ENCODE data around the gene ETS2. TPM values are rescaled to one million over a fixed set of nuclear protein-coding genes. Genes with fewer than 3 reads are reported as not detected.

The ETS2 gene
- total and polyA plus RNA-seq, 2 of the 4 experiments (the other 2 are of a cell fraction), result 21.3 to 21.7 TPM

DNA sequence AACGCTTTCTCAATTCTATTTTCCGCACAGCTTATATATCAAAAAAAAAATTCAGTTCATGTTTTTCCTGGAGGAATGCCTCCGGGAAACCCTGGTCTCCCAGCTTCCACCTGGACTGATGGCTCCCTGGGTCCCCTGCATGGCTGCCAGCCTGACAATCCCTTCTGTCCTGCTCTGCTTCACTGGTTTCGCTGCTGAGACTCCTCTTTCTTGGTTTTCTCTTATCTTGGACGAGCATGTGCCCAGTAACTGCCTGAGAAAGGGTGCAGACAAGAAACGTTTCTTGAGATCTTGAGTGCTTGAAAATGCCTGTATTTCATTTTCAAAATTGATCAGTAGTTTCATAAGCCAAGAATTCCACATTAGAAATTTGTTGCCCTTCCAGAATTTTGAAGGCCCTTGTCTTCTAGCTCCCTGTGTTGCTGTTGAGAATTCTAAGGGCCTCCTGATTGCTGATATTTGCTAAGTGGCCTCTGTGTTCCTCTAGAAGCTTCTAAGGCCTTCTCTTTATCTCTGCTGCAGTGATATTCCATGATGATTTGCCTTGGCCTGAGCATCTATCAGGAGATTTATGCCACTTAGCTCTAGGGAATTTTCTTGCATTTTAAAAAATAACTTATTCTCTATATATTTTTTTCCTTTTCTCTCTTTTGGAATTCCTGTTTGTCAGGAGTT is 44.7 kb downstream of the ETS2 start:
- H3K27ac ChIP-seq (ENCODE audit: insufficient read depth, low read length), result no peak overlapping the region
- in situ Hi-C loops (cut with MboI; ENCODE audit: low sequenced_read_pairs), result no loop called here
- H2AK5ac ChIP-seq (ENCODE audit: low read depth, low read length), result no peak overlapping the region
- H2BK120ac ChIP-seq (ENCODE audit: low read depth, low read length), result no peak overlapping the region
- H2AFZ ChIP-seq (replicated peaks; ENCODE audit: low read length, poor library complexity), result no peak overlapping the region
- no peak overlapping the region for H2BK20ac ChIP-seq (ENCODE audit: low read depth, low read length)
- H3K9ac ChIP-seq (ENCODE audit: low read depth, low read length), result no peak overlapping the region
- ATAC-seq (ENCODE audit: low read depth) (no peak), DNase-seq (no peak)
- H3K23ac ChIP-seq (ENCODE audit: low read depth, low read length), result no peak overlapping the region
- H2BK5ac ChIP-seq (ENCODE audit: low read depth, low read length, poor library complexity, severe bottlenecking), result no peak overlapping the region
- no peak overlapping the region for H3K18ac ChIP-seq (ENCODE audit: low read depth, low read length)
- no peak overlapping the region for H3K56ac ChIP-seq (ENCODE audit: extremely low read depth, insufficient read depth, low read length)
- peaks cover 6% of the 10 kb centered on the region for H3K9me3 ChIP-seq (ENCODE audit: control insufficient read depth, insufficient read depth, low read length)
- no peak overlapping the region for H2AK9ac ChIP-seq (replicated peaks; ENCODE audit: low read depth, low read length, poor library complexity)
- intact Hi-C loops (cut with micrococcal nuclease), result no loop called here
- H4K8ac ChIP-seq (ENCODE audit: low read depth in 2 of 2, low read length in 2 of 2), result no peak overlapping the region
- H3K9me1 ChIP-seq (ENCODE audit: insufficient read depth, low read length), result peaks cover 9% of the 10 kb centered on the region
- TF ChIP-seq MAZ (IDR thresholded peaks at IDR 0.05; ENCODE audit: borderline replicate concordance, low read depth, low read length) (no peak), RFX5 (IDR thresholded peaks at IDR 0.05; ENCODE audit: low read depth, low read length) (no peak), MAFK (IDR thresholded peaks at IDR 0.05; ENCODE audit: low read depth, low read length) (no peak), MXI1 (IDR thresholded peaks at IDR 0.05; ENCODE audit: borderline replicate concordance, low read depth, low read length) (no peak), SMC3 (IDR thresholded peaks at IDR 0.05; ENCODE audit: low read depth, low read length) (no peak), RCOR1 (IDR thresholded peaks at IDR 0.05; ENCODE audit: insufficient replicate concordance, low read length) (no peak), CEBPB (IDR thresholded peaks at IDR 0.05; ENCODE audit: low read depth, low read length) (no peak), FOS (IDR thresholded peaks at IDR 0.05; ENCODE audit: low read depth, low read length) (no peak), CHD1 (IDR thresholded peaks at IDR 0.05; ENCODE audit: low read depth, low read length) (no peak), RAD21 (IDR thresholded peaks at IDR 0.05; ENCODE audit: low read length) (no peak), BHLHE40 (IDR thresholded peaks at IDR 0.05; ENCODE audit: low read depth, low read length) (no peak)
- TF ChIP-seq, protein P1, sequence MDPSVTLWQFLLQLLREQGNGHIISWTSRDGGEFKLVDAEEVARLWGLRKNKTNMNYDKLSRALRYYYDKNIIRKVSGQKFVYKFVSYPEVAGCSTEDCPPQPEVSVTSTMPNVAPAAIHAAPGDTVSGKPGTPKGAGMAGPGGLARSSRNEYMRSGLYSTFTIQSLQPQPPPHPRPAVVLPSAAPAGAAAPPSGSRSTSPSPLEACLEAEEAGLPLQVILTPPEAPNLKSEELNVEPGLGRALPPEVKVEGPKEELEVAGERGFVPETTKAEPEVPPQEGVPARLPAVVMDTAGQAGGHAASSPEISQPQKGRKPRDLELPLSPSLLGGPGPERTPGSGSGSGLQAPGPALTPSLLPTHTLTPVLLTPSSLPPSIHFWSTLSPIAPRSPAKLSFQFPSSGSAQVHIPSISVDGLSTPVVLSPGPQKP (IDR thresholded peaks at IDR 0.05; ENCODE audit: borderline replicate concordance, low read depth, low read length), result no peak
- TF ChIP-seq, protein P2, sequence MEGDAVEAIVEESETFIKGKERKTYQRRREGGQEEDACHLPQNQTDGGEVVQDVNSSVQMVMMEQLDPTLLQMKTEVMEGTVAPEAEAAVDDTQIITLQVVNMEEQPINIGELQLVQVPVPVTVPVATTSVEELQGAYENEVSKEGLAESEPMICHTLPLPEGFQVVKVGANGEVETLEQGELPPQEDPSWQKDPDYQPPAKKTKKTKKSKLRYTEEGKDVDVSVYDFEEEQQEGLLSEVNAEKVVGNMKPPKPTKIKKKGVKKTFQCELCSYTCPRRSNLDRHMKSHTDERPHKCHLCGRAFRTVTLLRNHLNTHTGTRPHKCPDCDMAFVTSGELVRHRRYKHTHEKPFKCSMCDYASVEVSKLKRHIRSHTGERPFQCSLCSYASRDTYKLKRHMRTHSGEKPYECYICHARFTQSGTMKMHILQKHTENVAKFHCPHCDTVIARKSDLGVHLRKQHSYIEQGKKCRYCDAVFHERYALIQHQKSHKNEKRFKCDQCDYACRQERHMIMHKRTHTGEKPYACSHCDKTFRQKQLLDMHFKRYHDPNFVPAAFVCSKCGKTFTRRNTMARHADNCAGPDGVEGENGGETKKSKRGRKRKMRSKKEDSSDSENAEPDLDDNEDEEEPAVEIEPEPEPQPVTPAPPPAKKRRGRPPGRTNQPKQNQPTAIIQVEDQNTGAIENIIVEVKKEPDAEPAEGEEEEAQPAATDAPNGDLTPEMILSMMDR (conservative IDR thresholded peaks at IDR 0.05; ENCODE audit: low read depth, low read length), result no peak
- TF ChIP-seq, protein P3, sequence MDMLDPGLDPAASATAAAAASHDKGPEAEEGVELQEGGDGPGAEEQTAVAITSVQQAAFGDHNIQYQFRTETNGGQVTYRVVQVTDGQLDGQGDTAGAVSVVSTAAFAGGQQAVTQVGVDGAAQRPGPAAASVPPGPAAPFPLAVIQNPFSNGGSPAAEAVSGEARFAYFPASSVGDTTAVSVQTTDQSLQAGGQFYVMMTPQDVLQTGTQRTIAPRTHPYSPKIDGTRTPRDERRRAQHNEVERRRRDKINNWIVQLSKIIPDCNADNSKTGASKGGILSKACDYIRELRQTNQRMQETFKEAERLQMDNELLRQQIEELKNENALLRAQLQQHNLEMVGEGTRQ (IDR thresholded peaks at IDR 0.05; ENCODE audit: low read depth, low read length), result no peak
- 0 out of 2 replicates have a peak overlapping the region, but pooled peaks have one; percentile 18 for H4K5ac ChIP-seq (ENCODE audit: low read depth, low read length)
- H3K79me1 ChIP-seq (ENCODE audit: low read depth in 1 of 2, low read length in 2 of 2), result no peaks in the 10 kb centered on the region
- BruUV-seq (replicated peaks), result no TSS peak
- H3K4me3 ChIP-seq (ENCODE audit: insufficient read depth, low read depth, low read length), result no peak overlapping the region
- no peak overlapping the region for H3K4me2 ChIP-seq (ENCODE audit: low read depth, low read length)
- H3K27me3 ChIP-seq (ENCODE audit: control insufficient read depth, insufficient read depth, low read length), result no peaks in the 10 kb centered on the region
- H3K36me3 ChIP-seq (ENCODE audit: control insufficient read depth, insufficient read depth, low read length), result no peaks in the 10 kb centered on the region
- ChIA-PET CTCF (no interaction called here), POLR2A (ENCODE audit: unreplicated experiment) (interaction anchor here (0.6 kb wide), 1 partner anchor 13 kb away, joined by 3 read pairs; no protein-coding TSS in a partner anchor)
- 88% methylated on average over 5 of the region's 6 CpGs; no CpG with 5 or more reads in 1 of the 2 experiments for WGBS, 2 experiments (ENCODE audit: extremely low coverage in 2 of 2, insufficient read length in 1 of 2)
- no peak overlapping the region for H2BK15ac ChIP-seq (ENCODE audit: low read depth, low read length)
- no peaks in the 10 kb centered on the region for H4K20me1 ChIP-seq (ENCODE audit: insufficient read depth, low read length)
- dilution Hi-C loops (cut with HindIII; ENCODE audit: low sequenced_read_pairs, unreplicated experiment), result no loop called here
- no peak overlapping the region for H4K91ac ChIP-seq (ENCODE audit: insufficient read depth, low read depth, low read length)
- no peak overlapping the region for H3K14ac ChIP-seq (replicated peaks; ENCODE audit: low read depth, low read length)
- no peak overlapping the region for H3K4ac ChIP-seq (ENCODE audit: low read depth, low read length)
- H3K4me1 ChIP-seq (ENCODE audit: control insufficient read depth, insufficient read depth, low read length), result peaks cover 2% of the 10 kb centered on the region; the same call in 1 of the 2 replicates

Measured in IMR-90 (cell line).